CD14-positive monocyte (primary cell): ENCODE results near the gene TNIK. TPM values are rescaled to one million over a fixed set of nuclear protein-coding genes. Genes with fewer than 3 reads are reported as not detected.

Experiments
- DNase-seq, 3 donors: peaks; one replicate each; pipeline ENCODE4 v3.0.0-alpha.2; 2011 to 2022
- H2AFZ ChIP-seq: 2 replicates; pipeline ENCODE4 v1.6.0; 2012; ENCODE audit warnings: mild to moderate bottlenecking, low read depth, low read length, inconsistent platforms; ENCODE audit not compliant: insufficient read depth, poor library complexity, severe bottlenecking
- H3K27ac ChIP-seq, 2 donors: 1 replicate in 1 of 2; 2 replicates in 1 of 2; pipeline ENCODE4 v1.5.1; 2012 to 2013; ENCODE audit warnings: low read length in 2 of 2, control low read depth in 1 of 2, inconsistent platforms in 1 of 2, low read depth in 1 of 2, mild to moderate bottlenecking in 1 of 2
- H3K27me3 ChIP-seq, 2 donors: one replicate each; pipeline versions ENCODE4 v1.6.0 to v1.6.1; 2011 to 2013; ENCODE audit warnings: low read length in 2 of 2; ENCODE audit not compliant: control insufficient read depth in 2 of 2, insufficient read depth in 2 of 2
- H3K36me3 ChIP-seq, 2 donors: replicated peaks in 1 of 2; 1 replicate in 1 of 2; 2 replicates in 1 of 2; pipeline versions ENCODE4 v1.5.1 to v1.6.1; 2012 to 2013; ENCODE audit warnings: low read length in 2 of 2, control low read depth in 1 of 2, inconsistent platforms in 1 of 2, mild to moderate bottlenecking in 1 of 2; ENCODE audit not compliant: insufficient read depth in 2 of 2, control insufficient read depth in 1 of 2
- H3K4me1 ChIP-seq, 2 donors: 1 replicate in 1 of 2; 2 replicates in 1 of 2; pipeline versions ENCODE4 v1.5.1 to v1.6.1; 2012 to 2013; ENCODE audit warnings: low read length in 2 of 2, control low read depth in 1 of 2, inconsistent platforms in 1 of 2, mild to moderate bottlenecking in 1 of 2, moderate library complexity in 1 of 2; ENCODE audit not compliant: insufficient read depth in 2 of 2, control insufficient read depth in 1 of 2
- H3K4me2 ChIP-seq: replicated peaks from 2 replicates; pipeline ENCODE3; 2012; ENCODE audit warnings: low read length, moderate library complexity, mild to moderate bottlenecking; ENCODE audit not compliant: poor library complexity, severe bottlenecking; ENCODE audit errors: extremely low read depth
- H3K4me3 ChIP-seq, 3 experiments: fragments of 200-600 bp in 1 of 3; sonication (generic) in 1 of 3; replicated peaks in 1 of 3; 1 replicate in 2 of 3; 2 replicates in 1 of 3; pipeline ENCODE4 v1.5.1; 2011 to 2013; ENCODE audit warnings: low read length in 3 of 3, mild to moderate bottlenecking in 3 of 3, control low read depth in 2 of 3, low read depth in 2 of 3, inconsistent platforms in 1 of 3, moderate library complexity in 1 of 3
- H3K79me2 ChIP-seq: 2 replicates; pipeline ENCODE4 v1.6.0; 2012; ENCODE audit warnings: mild to moderate bottlenecking, control low read depth, inconsistent platforms, low read length, moderate library complexity; ENCODE audit not compliant: insufficient read depth
- H3K9ac ChIP-seq: 2 replicates; pipeline ENCODE4 v1.6.0; 2017; ENCODE audit warnings: low read length, mild to moderate bottlenecking; ENCODE audit not compliant: insufficient read depth, poor library complexity, severe bottlenecking
- H3K9me3 ChIP-seq, 2 donors: replicated peaks in 1 of 2; 1 replicate in 1 of 2; 2 replicates in 1 of 2; pipeline versions ENCODE4 v1.5.1 to v1.6.1; 2012 to 2013; ENCODE audit warnings: low read length in 2 of 2, control low read depth in 1 of 2; ENCODE audit not compliant: control insufficient read depth in 1 of 2, insufficient read depth in 1 of 2
- H4K20me1 ChIP-seq: 2 replicates; pipeline ENCODE4 v1.6.0; 2012; ENCODE audit warnings: mild to moderate bottlenecking, low read length, control low read depth, moderate library complexity; ENCODE audit not compliant: insufficient read depth
- H3K27ac Mint-ChIP-seq, 7 donors: one replicate each; pipeline ENCODE4 v1.8.0; 2020; ENCODE audit warnings: mild to moderate bottlenecking in 7 of 7, mixed read lengths in 7 of 7, moderate library complexity in 6 of 7, inconsistent platforms in 2 of 7
- H3K27me3 Mint-ChIP-seq, 3 donors: one replicate each; pipeline ENCODE4 v1.8.0; 2021 to 2022; ENCODE audit warnings: low read depth in 3 of 3, mild to moderate bottlenecking in 3 of 3, mixed read lengths in 3 of 3, moderate library complexity in 3 of 3, inconsistent platforms in 1 of 3
- H3K36me3 Mint-ChIP-seq, 2 donors: one replicate each; pipeline ENCODE4 v1.8.0; 2020; ENCODE audit warnings: mixed read lengths in 2 of 2, inconsistent platforms in 1 of 2, mild to moderate bottlenecking in 1 of 2
- H3K4me1 Mint-ChIP-seq: one replicate; pipeline ENCODE4 v1.8.0; 2020; ENCODE audit warnings: mild to moderate bottlenecking, mixed read lengths
- H3K4me3 Mint-ChIP-seq, 2 donors: one replicate each; pipeline ENCODE4 v1.8.0; 2020; ENCODE audit warnings: mild to moderate bottlenecking in 2 of 2, mixed read lengths in 2 of 2, moderate library complexity in 1 of 2
- H3K9me3 Mint-ChIP-seq, 7 donors: one replicate each; pipeline ENCODE4 v1.8.0; 2020 to 2022; ENCODE audit warnings: mixed read lengths in 7 of 7, mild to moderate bottlenecking in 6 of 7, moderate library complexity in 6 of 7, inconsistent platforms in 2 of 7
- WGBS: methylation state at CpG from one replicate; pipeline ENCODE4 v1.1.5; 2013; ENCODE audit warnings: missing lambda C conversion rate; ENCODE audit not compliant: insufficient coverage; 5-methylcytosine and 5-hydroxymethylcytosine counted together
- intact Hi-C, 2 donors: fragments of 100-400 bp; cut with micrococcal nuclease; formaldehyde crosslinking; loops; one replicate each; pipeline versions ENCODE4 v1.15.0 to v1.15.1; 2023
- polyA plus RNA-seq, 3 donors: library from polyadenylated mRNA; depleted of rRNA in 1 of 3; unstranded in 2 of 3; stranded (reverse) in 1 of 3; fragments of 300-500 nt in 2 of 3; fragments of >200 nt in 1 of 3; fragmentation: Illumina TruSeq in 2 of 3; gene quantifications; 1 replicate in 2 of 3; 2 replicates in 1 of 3; pipeline ENCODE4 v1.2.3, GENCODE V29; 2012 to 2021
- TF ChIP-seq, protein P1 (sequence below): fragments of 200-600 bp; IDR thresholded peaks from one replicate; pipeline ENCODE4 v1.8.0; 2022; ENCODE audit warnings: antibody characterized with exemption, mild to moderate bottlenecking

Gene TNIK
- polyA plus RNA-seq, 3 donors: 0.36 to 1.8 (median 0.75) TPM

- H2AFZ ChIP-seq: no peak overlapping the region
- no peak overlapping the region for H3K4me3 ChIP-seq
- Mint-ChIP-seq H3K4me1 (no peaks in the 10 kb centered on the region), H3K27ac (no peak overlapping the region), H3K9me3 (peaks cover 2 to 5% (median 4%) of the 10 kb centered on the region in 7 donors), H3K4me3 (no peak overlapping the region), H3K27me3 (peaks cover 0 to 2% (median 0%) of the 10 kb centered on the region in 3 donors), H3K36me3 (no peaks in the 10 kb centered on the region)
- no peak overlapping the region for H3K9ac ChIP-seq
- no peaks in the 10 kb centered on the region for H4K20me1 ChIP-seq
- 100% methylated on average over 3 of the region's 3 CpGs for WGBS
- no peaks in the 10 kb centered on the region for H3K79me2 ChIP-seq
- no peak for DNase-seq
- H3K36me3 ChIP-seq: no peaks in the 10 kb centered on the region
- H3K27ac ChIP-seq: no peak overlapping the region
- no peaks in the 10 kb centered on the region for H3K4me1 ChIP-seq
- TF ChIP-seq, protein P1, sequence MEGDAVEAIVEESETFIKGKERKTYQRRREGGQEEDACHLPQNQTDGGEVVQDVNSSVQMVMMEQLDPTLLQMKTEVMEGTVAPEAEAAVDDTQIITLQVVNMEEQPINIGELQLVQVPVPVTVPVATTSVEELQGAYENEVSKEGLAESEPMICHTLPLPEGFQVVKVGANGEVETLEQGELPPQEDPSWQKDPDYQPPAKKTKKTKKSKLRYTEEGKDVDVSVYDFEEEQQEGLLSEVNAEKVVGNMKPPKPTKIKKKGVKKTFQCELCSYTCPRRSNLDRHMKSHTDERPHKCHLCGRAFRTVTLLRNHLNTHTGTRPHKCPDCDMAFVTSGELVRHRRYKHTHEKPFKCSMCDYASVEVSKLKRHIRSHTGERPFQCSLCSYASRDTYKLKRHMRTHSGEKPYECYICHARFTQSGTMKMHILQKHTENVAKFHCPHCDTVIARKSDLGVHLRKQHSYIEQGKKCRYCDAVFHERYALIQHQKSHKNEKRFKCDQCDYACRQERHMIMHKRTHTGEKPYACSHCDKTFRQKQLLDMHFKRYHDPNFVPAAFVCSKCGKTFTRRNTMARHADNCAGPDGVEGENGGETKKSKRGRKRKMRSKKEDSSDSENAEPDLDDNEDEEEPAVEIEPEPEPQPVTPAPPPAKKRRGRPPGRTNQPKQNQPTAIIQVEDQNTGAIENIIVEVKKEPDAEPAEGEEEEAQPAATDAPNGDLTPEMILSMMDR: no peak
- no peaks in the 10 kb centered on the region for H3K27me3 ChIP-seq
- intact Hi-C loops: no loop called here
- peaks cover 3% of the 10 kb centered on the region in 2 donors for H3K9me3 ChIP-seq
- H3K4me2 ChIP-seq: no peak overlapping the region
These were observed 302.2 kb downstream of the TNIK start for GRCh38 chr3:171157980-171158379.

- no peak overlapping the region for H3K9ac ChIP-seq
- no peaks in the 10 kb centered on the region for H3K36me3 Mint-ChIP-seq
- WGBS: 98% methylated on average over 7 of the region's 14 CpGs
These were observed 302.9 kb downstream of the TNIK start for GRCh38 chr3:171157286-171157685.

More at GRCh38 chr3:171157286-171157685, 302.9 kb downstream of the TNIK start:
- Histone ChIP-seq H2AFZ (no peak overlapping the region), H4K20me1 (no peaks in the 10 kb centered on the region), H3K4me2 (no peak overlapping the region), H3K36me3 (no peaks in the 10 kb centered on the region), H3K4me1 (no peaks in the 10 kb centered on the region), H3K27me3 (no peaks in the 10 kb centered on the region), H3K4me3 (no peak overlapping the region), H3K27ac (no peak overlapping the region), H3K79me2 (no peaks in the 10 kb centered on the region), H3K9me3 (no peaks in the 10 kb centered on the region)
- peaks cover 0 to 2% (median 0%) of the 10 kb centered on the region in 7 donors for H3K9me3 Mint-ChIP-seq
- H3K27ac Mint-ChIP-seq: no peak overlapping the region
- DNase-seq: no peak
- peaks cover 0 to 2% (median 0%) of the 10 kb centered on the region in 3 donors for H3K27me3 Mint-ChIP-seq
- no peaks in the 10 kb centered on the region for H3K4me1 Mint-ChIP-seq
- TF ChIP-seq, protein P1: no peak
- no peak overlapping the region for H3K4me3 Mint-ChIP-seq
- intact Hi-C loops: no loop called here
